ENCODE data around the gene ATP8B3. TPM values are rescaled to one million over a fixed set of nuclear protein-coding genes. Genes with fewer than 3 reads are reported as not detected.

The ATP8B3 gene
- total and polyA plus RNA-seq, 9 of the 15 experiments (the other 6 are each of a cell fraction or from before 2014, with no cell fraction given) = 1.2 to 12.3 (median 3.8) TPM

DNA sequence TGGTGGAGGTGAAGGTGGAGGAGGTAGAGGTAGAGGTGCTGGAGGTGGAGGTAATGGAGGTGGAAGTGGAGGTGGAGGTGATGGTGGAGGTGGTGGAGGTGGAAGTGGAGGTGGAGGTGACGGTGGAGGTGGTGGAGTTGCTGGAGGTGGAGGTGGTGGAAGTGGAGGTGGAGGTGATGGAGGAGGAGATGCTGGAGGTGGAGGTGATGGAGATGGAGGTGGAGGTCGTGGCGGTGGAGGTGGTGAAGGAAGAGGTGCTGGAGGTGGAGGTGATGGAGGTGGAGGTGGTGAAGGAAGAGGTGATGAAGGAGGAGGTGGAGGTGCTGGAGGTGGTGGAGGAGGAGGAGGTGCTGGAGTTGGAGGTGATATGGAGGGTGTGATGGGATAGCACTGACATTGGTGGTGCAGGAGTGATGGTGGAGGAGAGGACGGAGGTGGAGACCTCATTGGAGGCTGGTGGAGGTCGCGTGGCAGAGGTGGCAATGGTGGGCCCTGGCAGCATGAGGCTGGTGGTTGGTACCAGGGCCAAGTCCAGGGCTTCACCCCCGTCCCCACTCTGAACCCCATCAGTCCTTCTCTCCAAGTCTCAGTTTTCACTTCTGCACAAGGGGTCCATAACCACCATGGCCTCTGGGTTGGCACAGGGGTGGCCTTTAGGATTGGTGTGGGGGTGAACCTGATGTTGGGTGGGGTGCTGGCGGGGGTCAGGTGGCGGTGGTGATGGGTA, 43.0 kb downstream of the ATP8B3 start (continued):
- TF ChIP-seq SP1 (CRISPR knock-in tag; IDR thresholded peaks at IDR 0.05) (no peak), ZNF121 (CRISPR knock-in tag; conservative IDR thresholded peaks at IDR 0.05) (no peak), ZEB2 (IDR thresholded peaks at IDR 0.05) (0 out of 2 replicates have a peak, but pooled peaks have one; percentile 28), STAG1 (CRISPR knock-in tag; IDR thresholded peaks at IDR 0.05; ENCODE audit: borderline replicate concordance) (no peak), U2AF2 (optimal IDR thresholded peaks at IDR 0.05; ENCODE audit: low read depth, low read length) (no peak), BCOR (IDR thresholded peaks at IDR 0.05) (peak; percentile 52; the same call in 1 of the 2 replicates), CBX3 (IDR thresholded peaks at IDR 0.05; ENCODE audit: borderline replicate concordance in 1 of 2, low read length in 2 of 2) (no peak), KDM1A (IDR thresholded peaks at IDR 0.05) (0 out of 4 replicates have a peak, but pooled peaks of 1 of the 2 experiments have one; percentile 16)
- TF ChIP-seq, protein P1, sequence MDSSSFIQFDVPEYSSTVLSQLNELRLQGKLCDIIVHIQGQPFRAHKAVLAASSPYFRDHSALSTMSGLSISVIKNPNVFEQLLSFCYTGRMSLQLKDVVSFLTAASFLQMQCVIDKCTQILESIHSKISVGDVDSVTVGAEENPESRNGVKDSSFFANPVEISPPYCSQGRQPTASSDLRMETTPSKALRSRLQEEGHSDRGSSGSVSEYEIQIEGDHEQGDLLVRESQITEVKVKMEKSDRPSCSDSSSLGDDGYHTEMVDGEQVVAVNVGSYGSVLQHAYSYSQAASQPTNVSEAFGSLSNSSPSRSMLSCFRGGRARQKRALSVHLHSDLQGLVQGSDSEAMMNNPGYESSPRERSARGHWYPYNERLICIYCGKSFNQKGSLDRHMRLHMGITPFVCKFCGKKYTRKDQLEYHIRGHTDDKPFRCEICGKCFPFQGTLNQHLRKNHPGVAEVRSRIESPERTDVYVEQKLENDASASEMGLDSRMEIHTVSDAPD (CRISPR knock-in tag; IDR thresholded peaks at IDR 0.05) = no peak
- TF ChIP-seq, protein P2, sequence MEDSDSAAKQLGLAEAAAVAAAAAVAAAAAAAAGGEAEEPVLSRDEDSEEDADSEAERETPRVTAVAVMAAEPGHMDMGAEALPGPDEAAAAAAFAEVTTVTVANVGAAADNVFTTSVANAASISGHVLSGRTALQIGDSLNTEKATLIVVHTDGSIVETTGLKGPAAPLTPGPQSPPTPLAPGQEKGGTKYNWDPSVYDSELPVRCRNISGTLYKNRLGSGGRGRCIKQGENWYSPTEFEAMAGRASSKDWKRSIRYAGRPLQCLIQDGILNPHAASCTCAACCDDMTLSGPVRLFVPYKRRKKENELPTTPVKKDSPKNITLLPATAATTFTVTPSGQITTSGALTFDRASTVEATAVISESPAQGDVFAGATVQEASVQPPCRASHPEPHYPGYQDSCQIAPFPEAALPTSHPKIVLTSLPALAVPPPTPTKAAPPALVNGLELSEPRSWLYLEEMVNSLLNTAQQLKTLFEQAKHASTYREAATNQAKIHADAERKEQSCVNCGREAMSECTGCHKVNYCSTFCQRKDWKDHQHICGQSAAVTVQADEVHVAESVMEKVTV (CRISPR knock-in tag; IDR thresholded peaks at IDR 0.05) = no peak
- TF ChIP-seq, protein P3, sequence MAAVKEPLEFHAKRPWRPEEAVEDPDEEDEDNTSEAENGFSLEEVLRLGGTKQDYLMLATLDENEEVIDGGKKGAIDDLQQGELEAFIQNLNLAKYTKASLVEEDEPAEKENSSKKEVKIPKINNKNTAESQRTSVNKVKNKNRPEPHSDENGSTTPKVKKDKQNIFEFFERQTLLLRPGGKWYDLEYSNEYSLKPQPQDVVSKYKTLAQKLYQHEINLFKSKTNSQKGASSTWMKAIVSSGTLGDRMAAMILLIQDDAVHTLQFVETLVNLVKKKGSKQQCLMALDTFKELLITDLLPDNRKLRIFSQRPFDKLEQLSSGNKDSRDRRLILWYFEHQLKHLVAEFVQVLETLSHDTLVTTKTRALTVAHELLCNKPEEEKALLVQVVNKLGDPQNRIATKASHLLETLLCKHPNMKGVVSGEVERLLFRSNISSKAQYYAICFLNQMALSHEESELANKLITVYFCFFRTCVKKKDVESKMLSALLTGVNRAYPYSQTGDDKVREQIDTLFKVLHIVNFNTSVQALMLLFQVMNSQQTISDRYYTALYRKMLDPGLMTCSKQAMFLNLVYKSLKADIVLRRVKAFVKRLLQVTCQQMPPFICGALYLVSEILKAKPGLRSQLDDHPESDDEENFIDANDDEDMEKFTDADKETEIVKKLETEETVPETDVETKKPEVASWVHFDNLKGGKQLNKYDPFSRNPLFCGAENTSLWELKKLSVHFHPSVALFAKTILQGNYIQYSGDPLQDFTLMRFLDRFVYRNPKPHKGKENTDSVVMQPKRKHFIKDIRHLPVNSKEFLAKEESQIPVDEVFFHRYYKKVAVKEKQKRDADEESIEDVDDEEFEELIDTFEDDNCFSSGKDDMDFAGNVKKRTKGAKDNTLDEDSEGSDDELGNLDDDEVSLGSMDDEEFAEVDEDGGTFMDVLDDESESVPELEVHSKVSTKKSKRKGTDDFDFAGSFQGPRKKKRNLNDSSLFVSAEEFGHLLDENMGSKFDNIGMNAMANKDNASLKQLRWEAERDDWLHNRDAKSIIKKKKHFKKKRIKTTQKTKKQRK (IDR thresholded peaks at IDR 0.05; ENCODE audit: borderline replicate concordance, low read depth, low read length) = no peak
- TF ChIP-seq, protein P4, sequence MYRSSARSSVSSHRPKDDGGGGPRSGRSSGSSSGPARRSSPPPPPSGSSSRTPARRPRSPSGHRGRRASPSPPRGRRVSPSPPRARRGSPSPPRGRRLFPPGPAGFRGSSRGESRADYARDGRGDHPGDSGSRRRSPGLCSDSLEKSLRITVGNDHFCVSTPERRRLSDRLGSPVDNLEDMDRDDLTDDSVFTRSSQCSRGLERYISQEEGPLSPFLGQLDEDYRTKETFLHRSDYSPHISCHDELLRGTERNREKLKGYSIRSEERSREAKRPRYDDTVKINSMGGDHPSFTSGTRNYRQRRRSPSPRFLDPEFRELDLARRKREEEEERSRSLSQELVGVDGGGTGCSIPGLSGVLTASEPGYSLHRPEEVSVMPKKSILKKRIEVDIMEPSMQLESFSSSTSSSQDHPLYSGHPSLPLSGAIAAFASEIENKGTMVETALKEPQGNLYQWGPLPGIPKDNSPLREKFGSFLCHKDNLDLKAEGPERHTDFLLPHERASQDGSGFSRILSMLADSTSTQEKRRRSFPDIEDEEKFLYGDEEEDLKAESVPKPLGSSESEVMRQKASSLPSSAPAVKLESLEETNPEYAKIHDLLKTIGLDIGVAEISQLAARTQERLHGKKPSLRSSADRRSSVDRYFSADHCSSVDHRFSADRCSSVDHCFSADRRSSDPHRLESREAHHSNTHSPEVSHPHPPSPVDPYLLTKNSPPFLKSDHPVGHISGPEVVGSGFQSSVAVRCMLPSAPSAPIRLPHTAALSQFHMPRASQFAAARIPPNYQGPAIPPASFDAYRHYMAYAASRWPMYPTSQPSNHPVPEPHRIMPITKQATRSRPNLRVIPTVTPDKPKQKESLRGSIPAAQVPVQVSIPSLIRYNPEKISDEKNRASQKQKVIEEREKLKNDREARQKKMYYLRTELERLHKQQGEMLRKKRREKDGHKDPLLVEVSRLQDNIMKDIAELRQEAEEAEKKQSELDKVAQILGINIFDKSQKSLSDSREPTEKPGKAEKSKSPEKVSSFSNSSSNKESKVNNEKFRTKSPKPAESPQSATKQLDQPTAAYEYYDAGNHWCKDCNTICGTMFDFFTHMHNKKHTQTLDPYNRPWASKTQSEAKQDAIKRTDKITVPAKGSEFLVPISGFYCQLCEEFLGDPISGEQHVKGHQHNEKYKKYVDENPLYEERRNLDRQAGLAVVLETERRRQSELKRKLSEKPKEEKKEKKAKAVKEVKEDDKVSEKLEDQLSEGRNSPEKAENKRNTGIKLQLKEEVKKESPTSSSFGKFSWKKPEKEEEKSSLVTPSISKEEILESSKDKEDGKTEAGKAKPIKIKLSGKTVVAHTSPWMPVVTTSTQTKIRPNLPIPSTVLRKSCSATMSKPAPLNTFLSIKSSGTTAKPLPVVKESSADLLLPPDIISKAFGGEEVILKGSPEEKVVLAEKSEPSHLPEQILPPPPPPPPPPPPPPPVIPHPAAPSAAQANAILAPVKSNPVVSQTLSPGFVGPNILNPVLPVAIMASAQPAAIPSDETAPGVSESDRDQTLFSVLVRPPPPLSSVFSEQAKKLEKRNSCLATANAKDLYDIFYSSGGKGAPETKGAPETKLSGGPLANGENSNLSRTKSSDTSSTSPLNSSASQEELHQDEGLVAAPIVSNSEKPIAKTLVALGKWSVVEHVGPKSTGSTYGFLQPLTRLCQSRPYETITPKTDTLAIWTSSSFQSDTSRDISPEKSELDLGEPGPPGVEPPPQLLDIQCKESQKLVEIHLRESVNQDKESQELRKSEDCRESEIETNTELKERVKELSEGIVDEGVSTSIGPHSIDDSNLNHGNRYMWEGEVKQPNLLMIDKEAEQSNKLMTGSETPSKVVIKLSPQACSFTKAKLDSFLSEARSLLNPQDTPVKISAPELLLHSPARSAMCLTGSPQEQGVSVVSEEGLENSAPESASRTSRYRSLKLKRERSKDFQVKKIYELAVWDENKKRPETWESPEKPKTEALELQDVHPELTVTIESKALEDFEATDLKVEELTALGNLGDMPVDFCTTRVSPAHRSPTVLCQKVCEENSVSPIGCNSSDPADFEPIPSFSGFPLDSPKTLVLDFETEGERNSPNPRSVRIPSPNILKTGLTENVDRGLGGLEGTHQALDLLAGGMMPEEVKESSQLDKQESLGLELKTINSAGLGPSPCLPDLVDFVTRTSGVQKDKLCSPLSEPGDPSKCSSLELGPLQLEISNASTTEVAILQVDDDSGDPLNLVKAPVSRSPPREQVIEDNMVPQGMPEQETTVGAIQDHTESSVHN (IDR thresholded peaks at IDR 0.05; ENCODE audit: borderline replicate concordance in 1 of 2, low read depth in 1 of 2) = no peak
